ENCODE measurements around the gene FCSK.

- TF ChIP-seq CTCF (IDR thresholded peaks at IDR 0.05; ENCODE audit: insufficient read depth, low read depth, low read length) (no peak), EZH2 (IDR thresholded peaks at IDR 0.05; ENCODE audit: insufficient read depth, low read length) (no peak)
Observed at GRCh38 chr16:70482624-70483023, 28.2 kb downstream of the FCSK start.
